Brain microvascular endothelial cell (primary cell): Measurements from ENCODE around the gene SLCO3A1.

ENCODE experiments used
- DNase-seq: peaks from one replicate; pipeline ENCODE4 v3.0.0-alpha.2; 2020
- H3K27ac ChIP-seq: fragments of 250-450 bp; sonication (Bioruptor Pico); 2 replicates; pipeline ENCODE4 v1.5.1; 2020; ENCODE audit warnings: mild to moderate bottlenecking, moderate library complexity
- H3K27me3 ChIP-seq: fragments of 250-450 bp; sonication (Bioruptor Pico); replicated peaks from 2 replicates; pipeline ENCODE4 v1.5.1; 2020; ENCODE audit warnings: mild to moderate bottlenecking
- H3K36me3 ChIP-seq: fragments of 250-450 bp; sonication (Bioruptor Pico); replicated peaks from 2 replicates; pipeline ENCODE4 v1.5.1; 2020; ENCODE audit warnings: mild to moderate bottlenecking
- H3K4me3 ChIP-seq: 2 replicates; pipeline ENCODE4 v1.5.1; 2011; ENCODE audit warnings: low read depth, mild to moderate bottlenecking, control low read depth, low read length, moderate library complexity
- CTCF ChIP-seq: IDR thresholded peaks from 2 replicates; pipeline ENCODE4 v1.5.1; 2011; ENCODE audit warnings: low read depth, mild to moderate bottlenecking, moderate library complexity, low read length, control low read depth, inconsistent platforms; ENCODE audit errors: missing control alignments
- in situ Hi-C: cut with HindIII; loops from 2 replicates; pipeline ENCODE4 v1.10.0; 2017; ENCODE audit warnings: low sequenced_read_pairs, low pct_ligation_motif_present

The SLCO3A1 gene

DNA sequence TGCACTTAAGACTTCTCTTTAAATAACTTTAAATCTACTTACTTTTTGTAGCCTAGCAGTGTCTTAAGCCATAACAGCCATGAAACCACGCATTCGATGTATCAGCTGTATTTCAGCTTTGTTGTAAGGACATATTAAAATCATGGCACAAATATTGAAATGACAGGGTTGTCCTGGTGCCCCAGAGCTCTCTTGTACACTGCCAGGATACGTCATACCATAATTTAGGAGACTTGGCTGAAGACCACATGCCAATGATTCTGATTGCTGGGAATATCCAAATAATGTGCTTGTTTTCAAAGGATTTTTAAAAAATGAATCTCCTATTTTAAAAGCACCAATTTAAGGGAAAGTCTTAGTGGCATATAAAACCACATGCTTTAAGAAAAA lies 265.4 kb downstream of the SLCO3A1 start:
- no peaks in the 10 kb centered on the region for H3K27me3 ChIP-seq
- in situ Hi-C loops, result no loop called here
- no peak overlapping the region for H3K4me3 ChIP-seq
- no peaks in the 10 kb centered on the region for H3K36me3 ChIP-seq
- H3K27ac ChIP-seq, result no peak overlapping the region
- TF ChIP-seq CTCF, result no peak
- no peak for DNase-seq

- Histone ChIP-seq H3K27me3 (no peaks in the 10 kb centered on the region), H3K4me3 (no peak overlapping the region), H3K27ac (no peak overlapping the region), H3K36me3 (no peaks in the 10 kb centered on the region)
- TF ChIP-seq CTCF, result no peak
- DNase-seq, result no peak
- in situ Hi-C loops, result no loop called here
Measured at GRCh38 chr15:92120094-92120795, 266.7 kb downstream of the SLCO3A1 start.

DNA sequence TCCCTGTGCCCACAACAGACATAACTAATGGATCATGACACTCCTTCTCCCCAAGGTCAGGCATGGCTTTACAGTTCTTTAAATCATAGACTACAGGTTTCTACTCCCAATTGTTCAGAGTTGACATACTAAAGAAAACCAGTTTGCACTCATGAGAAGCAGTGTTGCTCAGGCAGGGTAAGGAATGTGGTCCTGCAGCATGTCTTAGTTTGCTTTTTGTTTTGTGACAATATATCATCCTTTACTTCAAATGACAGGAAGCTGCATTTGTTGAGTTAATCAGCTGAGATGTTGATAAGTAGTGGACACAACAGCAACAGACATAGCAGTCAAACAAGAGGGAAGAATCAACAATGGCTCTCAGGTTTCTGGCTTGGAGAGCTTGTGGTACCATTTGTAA lies 267.5 kb downstream of the SLCO3A1 start:
- TF ChIP-seq CTCF, result no peak
- H3K36me3 ChIP-seq, result no peaks in the 10 kb centered on the region
- no peaks in the 10 kb centered on the region for H3K27me3 ChIP-seq
- no peak for DNase-seq
- no peak overlapping the region for H3K4me3 ChIP-seq
- in situ Hi-C loops, result no loop called here
- no peak overlapping the region for H3K27ac ChIP-seq

DNA sequence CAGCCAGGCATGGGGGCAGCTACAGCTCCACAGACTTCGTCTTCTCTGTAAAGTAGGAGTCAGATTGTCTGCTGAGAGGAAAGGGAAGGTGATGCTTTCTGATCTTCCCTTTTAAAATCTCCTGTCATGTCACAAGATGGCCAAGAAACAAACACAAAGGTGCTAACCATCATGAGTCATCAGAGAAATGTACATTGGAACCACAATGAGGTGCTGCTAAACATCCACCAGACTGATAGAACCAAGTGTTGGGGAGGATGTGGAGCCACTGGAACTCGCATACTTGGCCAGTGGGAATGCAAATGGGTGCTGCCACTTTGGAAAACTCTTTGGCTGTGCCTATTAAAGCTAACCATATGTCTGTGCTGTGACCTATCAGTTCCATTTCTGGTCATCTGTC lies 268.8 kb downstream of the SLCO3A1 start:
- H3K27ac ChIP-seq, result no peak overlapping the region
- in situ Hi-C loops, result no loop called here
- no peaks in the 10 kb centered on the region for H3K27me3 ChIP-seq
- no peak for DNase-seq
- no peak overlapping the region for H3K4me3 ChIP-seq
- no peak for TF ChIP-seq CTCF
- H3K36me3 ChIP-seq, result no peaks in the 10 kb centered on the region

DNA sequence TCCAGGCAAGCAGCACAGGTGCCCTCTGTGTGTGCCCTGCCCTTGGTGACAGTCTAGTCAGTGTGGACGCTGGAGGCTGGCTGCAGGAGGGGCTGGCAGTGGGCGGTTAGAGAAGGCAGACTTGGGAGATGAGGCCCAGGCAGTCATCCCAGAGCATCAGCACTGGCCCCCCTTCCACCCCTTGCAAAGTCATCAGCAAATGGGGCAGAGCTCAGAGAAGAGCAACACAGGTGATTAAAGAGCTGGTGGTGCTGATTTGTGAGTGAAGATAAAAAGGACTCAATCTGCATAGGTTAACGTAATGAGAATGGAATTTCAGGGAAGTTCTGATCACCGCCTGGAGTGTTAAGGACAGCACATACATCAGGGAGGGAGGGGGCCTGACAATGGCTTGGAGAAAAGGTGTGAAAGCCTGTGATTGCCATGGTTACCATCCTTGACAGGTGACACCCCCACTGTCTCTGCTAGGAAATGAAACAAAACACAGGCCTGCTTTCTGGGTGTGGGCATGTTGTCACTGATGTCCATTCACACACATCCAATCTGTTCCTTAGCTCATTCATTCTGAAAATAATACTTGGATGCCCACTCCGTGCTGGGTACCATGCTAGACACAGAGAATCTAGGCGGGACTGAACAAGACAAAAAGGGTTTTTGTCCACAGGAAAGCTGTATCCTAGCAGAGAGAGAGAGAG lies 270.6 kb downstream of the SLCO3A1 start:
- Histone ChIP-seq H3K4me3 (no peak overlapping the region), H3K27me3 (no peaks in the 10 kb centered on the region), H3K36me3 (no peaks in the 10 kb centered on the region), H3K27ac (no peak overlapping the region)
- no peak for TF ChIP-seq CTCF
- no peak for DNase-seq
- in situ Hi-C loops, result no loop called here
